Stimulated activated CD4-positive, alpha-beta T cell treated with anti-CD3 and anti-CD28 coated beads, TNF-alpha, amount 100 ng/mL, for 24 hours (primary cell): ENCODE measurements around the gene KLC3.

ENCODE experiments used
- DNase-seq, 3 experiments: peaks; one replicate each; pipeline ENCODE4 v3.0.0-alpha.2; 2020; ENCODE audit warnings: low read depth in 3 of 3

Gene KLC3

GRCh38 chr19:45370410-45371204 is 30.1 kb downstream of the KLC3 start, which contains the start of gene ERCC2:
Gene ERCC2 (minus strand): TSS chr19:45370573. CDS start chr19:45370540, 33 bp downstream.
- DNase-seq, result peak; percentile 100

- no peak for DNase-seq
These were observed 35.6 kb downstream of the KLC3 start for GRCh38 chr19:45376045-45376724.

GRCh38 chr19:45380107-45380506 is 39.6 kb downstream of the KLC3 start:
- DNase-seq, result no peak

- DNase-seq, result no peak
These were observed 41.9 kb downstream of the KLC3 start for GRCh38 chr19:45382426-45382825.

- DNase-seq, result no peak
These were observed 45.1 kb downstream of the KLC3 start for GRCh38 chr19:45385392-45386221.

- DNase-seq, result no peak
These were observed 50.8 kb downstream of the KLC3 start for GRCh38 chr19:45391346-45391745.

- DNase-seq, result no peak
These were observed 51.5 kb downstream of the KLC3 start for GRCh38 chr19:45391871-45392665.

- DNase-seq, result no peak
These were observed 55.5 kb downstream of the KLC3 start for GRCh38 chr19:45395821-45396617.

- DNase-seq, result no peak
These were observed 59.6 kb downstream of the KLC3 start for GRCh38 chr19:45400192-45400591.
